ENCODE data around the gene CLIC4. TPM values are rescaled to one million over a fixed set of nuclear protein-coding genes. Genes with fewer than 3 reads are reported as not detected.

CLIC4 gene
- total RNA-seq, 1 experiment from 2014 or later, result 230 TPM

GRCh38 chr1:24892188-24893153, 147.2 kb downstream of the CLIC4 start:
- H3K79me1 ChIP-seq (ENCODE audit: insufficient read depth, low read depth, low read length, poor library complexity, severe bottlenecking), result no peaks in the 10 kb centered on the region
- H4K20me1 ChIP-seq (ENCODE audit: control insufficient read depth, insufficient read depth, insufficient read length), result no peaks in the 10 kb centered on the region
- H4K91ac ChIP-seq (ENCODE audit: insufficient read length, low read depth, low read length), result no peak overlapping the region
- H3K9ac ChIP-seq (ENCODE audit: extremely low read depth, insufficient read length, low read length), result no peak overlapping the region
- Mint-ChIP-seq H3K4me1 (no peaks in the 10 kb centered on the region), H3K4me3 (no peak overlapping the region), H3K9me3 (peaks cover 22 to 25% of the 10 kb centered on the region in 2 experiments), H3K36me3 (ENCODE audit: insufficient read depth in 1 of 3, low read depth in 3 of 3) (peaks cover 5 to 14% (median 5%) of the 10 kb centered on the region in 3 experiments; a peak in 5 of 7 replicates), H3K27ac (no peak overlapping the region), H3K27me3 (ENCODE audit: low read depth) (peaks cover 4% of the 10 kb centered on the region; the same call in 1 of the 2 replicates)
- no peak overlapping the region for H2AK5ac ChIP-seq (ENCODE audit: insufficient read length, low read length)
- no peak overlapping the region for H2BK12ac ChIP-seq (ENCODE audit: insufficient read length, low read depth, low read length)
- no peak overlapping the region for H3K27ac ChIP-seq (ENCODE audit: insufficient read length, low read depth, low read length)
- no peak overlapping the region for H3K14ac ChIP-seq (ENCODE audit: insufficient read depth, low read length)
- no peak for DNase-seq
- no peak overlapping the region for H3K4ac ChIP-seq (ENCODE audit: low read depth, low read length)
- H3K23ac ChIP-seq (ENCODE audit: insufficient read length, low read depth, low read length), result no peak overlapping the region
- no peak overlapping the region for H2BK5ac ChIP-seq (ENCODE audit: insufficient read length, low read length)
- H3K23me2 ChIP-seq (ENCODE audit: insufficient read length, low read depth, low read length, poor library complexity, severe bottlenecking), result no peaks in the 10 kb centered on the region
- H3T11ph ChIP-seq (ENCODE audit: low read length), result no peak overlapping the region
- no peaks in the 10 kb centered on the region for H3K79me2 ChIP-seq (ENCODE audit: insufficient read depth, low read length)
- H3K18ac ChIP-seq (ENCODE audit: insufficient read length, low read depth, low read length), result no peak overlapping the region
- H3K56ac ChIP-seq (ENCODE audit: insufficient read length, low read depth, low read length), result no peak overlapping the region
- no peak for TF ChIP-seq CTCF (conservative IDR thresholded peaks at IDR 0.05)
- no peak overlapping the region for H2BK15ac ChIP-seq (ENCODE audit: low read depth, low read length)
- WGBS (ENCODE audit: extremely low coverage, insufficient read length, low lambda C conversion rate), result no CpG with 5 or more reads among the region's 1 CpG
- H3K4me2 ChIP-seq (ENCODE audit: insufficient read depth, insufficient read length, low read length), result no peak overlapping the region
- H2AFZ ChIP-seq (ENCODE audit: low read length), result no peak overlapping the region
- no peaks in the 10 kb centered on the region for H3K27me3 ChIP-seq (ENCODE audit: insufficient read depth, low read length)
- no peaks in the 10 kb centered on the region for H3K4me1 ChIP-seq (ENCODE audit: insufficient read depth, low read length)
- H2BK120ac ChIP-seq (ENCODE audit: low read depth, low read length, poor library complexity, severe bottlenecking), result no peak overlapping the region
- no peak overlapping the region for H4K8ac ChIP-seq (replicated peaks; ENCODE audit: insufficient read length, low read depth, low read length)
- no peak overlapping the region for H2BK20ac ChIP-seq (ENCODE audit: low read depth, low read length, poor library complexity, severe bottlenecking)
- H3K9me3 ChIP-seq (ENCODE audit: control insufficient read depth, low read depth, low read length), result peaks cover 4% of the 10 kb centered on the region
- H4K5ac ChIP-seq (ENCODE audit: insufficient read length, low read depth, low read length), result no peak overlapping the region

Data from H9 (cell line).